Measurements from ENCODE around the gene IGSF1.
"Not testable (repeated sequence)": the region's sequence is repeated elsewhere in the genome, so short reads cannot be mapped to it uniquely, and the experiment has no call there.

Gene IGSF1

DNA sequence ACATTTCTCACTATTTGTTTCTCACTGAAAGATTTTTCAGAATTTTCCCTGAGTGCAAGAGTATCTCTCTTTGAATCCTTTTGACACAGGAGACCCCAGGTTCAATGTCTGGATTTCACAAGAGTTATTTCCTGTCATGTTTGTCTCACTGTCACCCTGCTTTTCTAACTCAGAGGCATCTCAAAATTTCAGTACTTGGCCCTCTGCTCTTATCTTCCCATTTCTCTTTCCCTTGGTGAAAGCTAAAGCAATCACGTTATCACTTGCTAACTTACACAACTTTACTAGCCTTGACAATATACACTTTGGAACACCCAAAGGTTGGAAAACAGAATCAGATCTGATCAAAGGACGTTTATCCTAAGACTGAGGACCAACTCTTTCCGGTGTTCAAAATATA is 17.3 kb downstream of the IGSF1 start:
- no peak for DNase-seq (ENCODE audit: low read depth, low spot score)
- H3K27ac ChIP-seq: no peak overlapping the region

DNA sequence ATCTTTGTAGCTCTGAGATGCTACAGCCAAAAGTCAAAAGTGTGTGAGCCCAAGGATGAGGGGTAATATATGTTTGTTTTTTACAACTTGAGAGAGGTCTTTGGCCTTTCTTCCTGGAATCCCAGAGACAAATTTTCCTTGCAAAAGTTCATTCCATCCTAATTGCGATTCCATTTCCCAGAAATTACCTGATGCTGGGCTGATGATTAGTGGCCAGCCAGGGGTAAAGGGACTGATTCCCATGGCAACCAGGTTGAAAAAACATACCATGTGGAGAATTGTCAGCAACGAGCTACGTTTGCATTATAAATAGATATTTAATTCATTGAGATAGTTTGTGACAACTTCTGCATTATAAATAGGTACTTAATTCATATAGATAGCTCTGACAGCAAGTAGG is 17.8 kb downstream of the IGSF1 start:
- H3K27ac ChIP-seq: no peak overlapping the region
- DNase-seq (ENCODE audit: low read depth, low spot score): no peak

DNA sequence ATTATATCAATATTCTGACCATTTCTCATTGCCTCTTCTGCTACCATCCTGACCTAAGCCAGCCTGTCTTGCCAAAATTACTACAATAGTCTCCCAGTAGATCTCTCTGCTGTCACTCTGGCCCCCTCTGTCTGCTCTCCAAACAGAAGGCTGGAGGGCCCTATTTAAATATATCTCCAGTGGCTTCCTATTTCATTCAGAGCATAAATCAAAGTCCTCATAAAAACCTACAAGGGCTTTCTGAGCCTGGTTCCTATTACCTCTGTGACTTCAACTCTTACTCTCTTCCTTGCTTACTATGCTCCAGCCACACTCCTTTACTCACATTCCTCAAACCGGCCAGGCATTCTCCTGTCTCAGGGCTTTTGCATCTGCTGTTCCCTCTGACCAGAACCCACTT is 19.0 kb downstream of the IGSF1 start:
- no peak for DNase-seq (ENCODE audit: low read depth, low spot score)
- H3K27ac ChIP-seq: no peak overlapping the region

- no peak for DNase-seq (ENCODE audit: low read depth, low spot score)
- no peak overlapping the region for H3K27ac ChIP-seq
Observed at GRCh38 chrX:131264665-131265064, 24.4 kb downstream of the IGSF1 start.

DNA sequence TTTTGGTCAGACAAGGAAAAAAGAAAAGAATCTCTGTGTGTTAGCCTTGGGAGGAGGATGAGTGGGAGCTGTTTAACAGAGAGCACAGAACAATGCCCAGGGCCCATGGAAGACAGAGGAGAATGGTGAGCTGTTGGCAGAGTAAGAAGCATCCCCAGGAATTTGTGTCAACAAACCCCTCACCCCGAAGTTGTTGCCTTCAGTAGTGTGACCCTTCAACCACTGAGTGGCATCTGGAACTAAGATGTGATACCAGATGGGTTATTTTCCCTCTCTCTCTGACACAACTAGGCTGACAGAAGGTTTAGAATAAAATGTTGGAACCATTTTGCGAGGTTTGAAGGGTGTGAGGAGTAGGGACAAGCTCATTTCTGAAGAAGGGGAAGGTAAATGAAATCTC is 25.1 kb downstream of the IGSF1 start:
- H3K27ac ChIP-seq: no peak overlapping the region
- DNase-seq (ENCODE audit: low read depth, low spot score): no peak

- no peak overlapping the region for H3K27ac ChIP-seq
- DNase-seq (ENCODE audit: low read depth, low spot score): no peak
Observed at GRCh38 chrX:131262738-131263679, 26.1 kb downstream of the IGSF1 start.

DNA sequence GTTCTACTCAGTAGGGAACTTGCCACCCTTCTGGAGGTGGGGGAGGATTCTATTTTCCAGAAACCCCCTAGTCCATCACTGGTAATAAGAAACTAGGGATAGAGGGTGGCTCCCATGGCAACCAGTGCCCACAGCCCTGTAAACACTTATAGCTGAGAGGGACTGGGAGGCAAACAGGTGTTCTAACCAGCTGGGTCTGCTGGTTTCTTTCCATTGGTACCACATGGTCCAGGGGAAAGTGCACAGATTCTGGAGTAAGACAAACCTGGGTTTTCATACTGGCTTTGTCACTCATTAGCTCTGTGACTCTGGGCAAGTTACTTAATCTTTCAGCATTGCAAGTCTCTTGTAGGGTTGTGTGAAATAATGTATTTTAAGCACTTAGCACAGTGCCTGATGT is 26.9 kb downstream of the IGSF1 start:
- no peak for DNase-seq (ENCODE audit: low read depth, low spot score)
- no peak overlapping the region for H3K27ac ChIP-seq

- DNase-seq (ENCODE audit: low read depth, low spot score): no peak
- H3K27ac ChIP-seq: no peak overlapping the region
Observed at GRCh38 chrX:131257367-131257766, 31.7 kb downstream of the IGSF1 start.

DNA sequence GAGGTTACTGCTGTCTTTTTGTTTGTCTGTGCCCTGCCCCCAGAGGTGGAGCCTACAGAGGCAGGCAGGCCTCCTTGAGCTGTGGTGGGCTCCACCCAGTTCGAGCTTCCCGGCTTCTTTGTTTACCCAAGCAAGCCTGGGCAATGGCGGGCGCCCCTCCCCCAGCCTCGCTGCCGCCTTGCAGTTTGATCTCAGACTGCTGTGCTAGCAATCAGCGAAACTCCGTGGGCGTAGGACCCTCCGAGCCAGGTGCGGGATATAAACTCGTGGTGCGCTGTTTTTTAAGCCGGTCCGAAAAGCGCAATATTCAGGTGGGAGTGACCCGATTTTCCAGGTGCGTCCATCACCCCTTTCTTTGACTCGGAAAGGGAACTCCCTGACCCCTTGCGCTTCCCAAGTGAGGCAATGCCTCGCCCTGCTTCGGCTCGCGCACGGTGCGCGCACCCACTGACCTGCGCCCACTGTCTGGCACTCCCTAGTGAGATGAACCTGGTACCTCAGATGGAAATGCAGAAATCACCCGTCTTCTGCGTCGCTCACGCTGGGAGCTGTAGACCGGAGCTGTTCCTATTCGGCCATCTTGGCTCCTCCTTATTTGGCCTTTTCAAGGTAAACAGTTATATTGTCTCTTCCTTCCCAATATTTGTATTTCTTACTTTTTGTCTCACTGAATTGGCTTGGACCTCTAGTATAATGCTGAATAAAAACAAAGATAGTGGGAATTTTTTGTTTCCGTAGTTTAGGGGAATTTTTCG is 37.9 kb downstream of the IGSF1 start:
- DNase-seq (ENCODE audit: low read depth, low spot score); H3K27ac ChIP-seq: not testable (repeated sequence)

DNA sequence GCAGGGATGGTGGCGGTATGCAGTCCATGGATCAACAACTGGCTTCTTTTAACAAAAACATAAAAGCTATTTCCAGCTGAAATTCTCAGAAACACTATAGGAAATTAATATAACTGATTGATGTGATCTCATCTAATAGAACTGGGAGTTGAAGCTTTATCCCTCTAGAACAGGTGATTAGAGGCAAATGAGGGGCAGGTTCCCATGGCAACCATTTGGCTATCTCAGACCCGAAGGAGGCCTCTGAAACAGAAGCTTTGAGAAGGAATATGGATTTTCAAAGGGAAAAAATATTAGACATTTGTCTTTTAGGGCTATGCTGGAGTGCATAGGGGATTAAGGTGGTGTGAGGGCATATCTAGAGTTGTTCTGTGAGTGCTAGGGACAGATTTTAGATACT is 50.0 kb downstream of the IGSF1 start:
- DNase-seq (ENCODE audit: low read depth, low spot score): no peak
- no peak overlapping the region for H3K27ac ChIP-seq

DNA sequence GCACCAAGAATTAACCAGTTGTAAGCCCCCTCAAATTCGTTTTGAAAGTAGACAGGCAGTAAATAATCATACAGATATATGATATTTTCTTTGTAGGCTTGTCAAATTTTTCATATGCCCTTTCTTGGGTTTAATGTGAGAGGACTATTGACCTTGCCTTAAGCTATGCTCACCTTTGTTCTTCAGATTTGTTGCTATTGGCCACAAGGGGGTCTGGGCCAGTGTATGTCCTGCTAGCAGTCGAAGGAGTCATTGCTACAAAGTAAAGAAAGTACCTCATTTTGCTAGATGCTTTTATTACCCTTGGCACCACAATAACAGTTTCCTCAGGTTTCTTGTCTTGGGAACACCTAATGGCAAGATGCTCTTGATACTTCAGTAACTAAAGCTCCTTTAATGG is 51.7 kb downstream of the IGSF1 start:
- H3K27ac ChIP-seq: no peak overlapping the region
- no peak for DNase-seq (ENCODE audit: low read depth, low spot score)

- no peak for DNase-seq (ENCODE audit: low read depth, low spot score)
- no peak overlapping the region for H3K27ac ChIP-seq
Observed at GRCh38 chrX:131235768-131236545, 53.1 kb downstream of the IGSF1 start.

GRCh38 chrX:131227608-131228007 is 61.5 kb downstream of the IGSF1 start:
- DNase-seq (ENCODE audit: low read depth, low spot score): no peak
- H3K27ac ChIP-seq: no peak overlapping the region

- H3K27ac ChIP-seq: no peak overlapping the region
- no peak for DNase-seq (ENCODE audit: low read depth, low spot score)
Observed at GRCh38 chrX:131226591-131226990, 62.5 kb downstream of the IGSF1 start.

DNA sequence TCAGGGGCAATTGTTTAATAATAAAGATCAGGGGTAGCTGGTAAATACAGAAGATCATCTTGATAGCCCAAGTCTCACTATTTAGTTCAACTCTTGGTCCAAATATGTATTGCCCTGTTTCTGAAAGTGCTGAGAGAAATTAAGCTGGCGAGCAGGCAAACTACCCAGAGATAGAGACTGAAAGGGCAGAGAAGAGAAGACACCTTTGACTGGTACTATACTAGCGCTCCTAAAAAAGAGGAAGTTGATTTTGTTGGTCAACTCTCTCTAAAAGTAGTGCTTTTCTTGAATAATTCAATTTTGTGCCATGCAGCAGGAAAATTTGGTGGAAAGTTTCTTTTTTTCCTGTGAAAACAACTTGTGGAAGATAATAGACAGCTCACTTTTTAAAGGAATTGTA is 64.0 kb downstream of the IGSF1 start:
- DNase-seq (ENCODE audit: low read depth, low spot score): no peak
- H3K27ac ChIP-seq: no peak overlapping the region
